GM21529 (cell line): Measurements from ENCODE around the gene VILL.
A peak's percentile ranks its signal among the peaks of the same experiment; 100 is the strongest.
"Not testable (repeated sequence)": the region's sequence is repeated elsewhere in the genome, so short reads cannot be mapped to it uniquely, and the experiment has no call there.

Source experiments
- ATAC-seq: cut with Tn5 transposase; IDR thresholded peaks from one replicate; pipeline ENCODE4 v1.9.1; 2021; ENCODE audit not compliant: unreplicated experiment

Gene VILL

DNA sequence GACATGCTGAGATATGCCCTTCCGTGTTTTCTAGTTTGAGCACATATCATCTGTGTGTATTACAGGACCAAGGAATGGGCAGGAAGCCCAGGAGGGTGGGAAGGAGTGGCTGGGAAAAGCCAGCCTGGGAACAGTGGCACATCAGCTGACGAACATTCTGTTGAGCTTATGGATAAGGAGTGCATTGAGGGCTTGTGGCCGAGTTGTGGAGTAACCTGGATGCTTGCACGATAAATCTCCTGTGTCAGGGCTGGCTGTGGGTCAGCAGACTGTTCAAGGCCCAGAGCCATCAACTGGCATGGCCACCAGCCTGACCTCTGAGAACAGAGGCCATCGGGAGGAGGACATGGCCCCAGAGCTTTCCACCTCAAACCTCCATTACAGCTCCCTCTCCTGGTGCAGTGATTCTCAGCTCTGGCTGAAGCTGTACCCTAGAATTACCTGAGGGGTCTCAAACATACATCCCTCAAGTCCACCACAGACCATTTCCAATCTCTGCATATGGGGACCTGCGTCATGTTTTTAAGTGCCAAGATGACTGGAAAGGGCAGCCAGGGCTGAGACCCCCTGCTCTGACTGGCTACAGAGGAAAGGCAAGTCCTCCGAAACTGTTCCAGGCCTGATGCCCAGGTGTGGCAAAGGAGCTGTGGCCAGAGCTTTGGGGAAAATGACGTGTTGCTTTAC is 4.8 kb upstream of the VILL start:
- ATAC-seq: no peak

- ATAC-seq: no peak
These were observed 3.9 kb upstream of the VILL start for GRCh38 chr3:37986479-37987314.

DNA sequence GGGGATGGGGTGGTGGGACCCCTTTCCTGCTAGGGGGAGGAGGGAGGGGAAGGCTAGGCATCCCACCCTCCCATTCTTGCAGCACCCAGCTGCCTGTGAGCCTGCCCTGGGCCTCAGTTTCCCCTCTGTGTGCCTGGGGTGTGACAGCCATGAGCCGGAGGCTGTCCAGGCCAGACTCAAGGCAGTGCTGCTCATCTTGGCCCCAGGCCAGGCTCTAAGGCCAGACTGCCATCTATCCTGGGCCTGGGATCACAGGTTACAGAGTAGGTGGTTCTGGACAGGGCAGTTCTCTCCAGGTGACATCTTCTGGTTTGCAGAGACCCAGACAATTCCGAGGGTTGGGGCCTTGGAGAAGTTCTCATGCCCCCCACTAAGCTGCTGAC is 3.3 kb upstream of the VILL start:
- ATAC-seq: no peak

GRCh38 chr3:37987751-37988179 is 2.8 kb upstream of the VILL start:
- ATAC-seq: no peak

GRCh38 chr3:37988376-37988775 is 2.2 kb upstream of the VILL start:
- ATAC-seq: not testable (repeated sequence)

DNA sequence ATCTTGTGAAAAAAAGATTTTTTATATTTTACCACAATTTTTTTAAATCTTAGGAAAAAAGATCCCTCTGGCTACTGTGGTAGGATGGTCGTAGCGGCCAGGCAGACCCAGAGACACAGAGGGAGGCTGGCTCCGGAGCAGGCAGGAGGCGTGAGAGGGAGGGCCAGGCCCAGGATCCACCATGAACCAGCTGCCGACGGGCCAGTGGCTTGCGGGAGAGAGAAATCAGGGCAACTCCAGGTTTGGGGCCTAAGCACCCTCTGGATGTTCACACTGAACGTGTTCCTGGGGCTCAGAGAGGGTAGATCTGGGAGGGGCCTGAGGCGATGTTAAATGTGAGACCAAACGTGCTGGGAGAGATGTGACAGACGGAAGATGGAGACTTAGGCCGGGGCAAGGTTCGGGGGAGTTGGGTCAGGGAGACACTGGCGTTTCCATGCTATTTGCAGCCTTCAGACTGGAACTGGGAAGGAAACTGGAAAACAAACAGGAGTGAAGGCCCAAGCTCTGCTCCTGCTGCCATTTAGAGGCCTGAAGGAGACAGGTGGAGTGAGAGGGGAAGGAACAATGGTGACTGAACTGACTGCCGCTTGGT is 1.6 kb upstream of the VILL start:
- ATAC-seq: no peak

GRCh38 chr3:37989821-37990480 is 635 bp upstream of the VILL start:
- no peak for ATAC-seq

DNA sequence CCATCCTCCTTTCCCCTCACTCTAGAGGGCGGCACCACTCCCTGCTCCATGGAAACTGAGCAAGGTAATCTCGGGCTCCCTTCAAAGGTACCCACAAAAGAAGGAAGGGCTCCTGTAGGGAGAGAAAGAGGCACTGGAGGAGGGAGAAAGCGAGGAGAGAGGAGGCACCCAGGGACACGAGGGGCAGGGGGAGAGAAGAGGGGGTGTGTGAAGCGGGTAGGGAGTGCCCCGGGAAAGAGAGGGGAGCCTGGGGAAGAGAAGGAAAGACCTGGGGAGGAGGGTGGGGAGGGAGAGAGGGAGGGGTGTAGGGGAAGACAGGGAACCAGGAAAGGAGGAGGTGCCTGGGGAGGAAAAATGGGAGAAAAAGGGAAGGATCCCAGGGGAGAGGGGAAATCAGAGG is 523 bp downstream of the VILL start:
- no peak for ATAC-seq

DNA sequence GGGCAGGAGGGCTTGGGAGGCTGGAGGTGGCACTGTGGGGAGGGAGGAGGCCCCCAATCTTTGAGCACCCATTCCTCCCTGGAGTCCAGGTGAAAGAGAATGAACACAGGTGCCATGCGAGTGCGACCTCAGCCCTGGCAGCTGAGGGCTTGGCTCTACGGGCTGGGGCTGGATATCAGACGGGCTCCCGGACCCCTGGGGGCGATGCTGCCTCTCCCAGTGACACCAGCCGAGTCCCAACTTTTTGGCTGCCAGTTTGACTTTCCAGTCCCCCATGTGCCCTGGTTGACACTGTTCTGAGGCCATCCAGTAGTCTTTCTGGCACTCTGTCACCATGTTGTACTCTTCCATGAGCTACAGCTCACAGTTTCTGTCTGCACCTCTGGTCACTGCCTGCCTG is 1.2 kb downstream of the VILL start:
- no peak for ATAC-seq

- ATAC-seq: no peak
These were observed 1.9 kb downstream of the VILL start for GRCh38 chr3:37992271-37993066.

DNA sequence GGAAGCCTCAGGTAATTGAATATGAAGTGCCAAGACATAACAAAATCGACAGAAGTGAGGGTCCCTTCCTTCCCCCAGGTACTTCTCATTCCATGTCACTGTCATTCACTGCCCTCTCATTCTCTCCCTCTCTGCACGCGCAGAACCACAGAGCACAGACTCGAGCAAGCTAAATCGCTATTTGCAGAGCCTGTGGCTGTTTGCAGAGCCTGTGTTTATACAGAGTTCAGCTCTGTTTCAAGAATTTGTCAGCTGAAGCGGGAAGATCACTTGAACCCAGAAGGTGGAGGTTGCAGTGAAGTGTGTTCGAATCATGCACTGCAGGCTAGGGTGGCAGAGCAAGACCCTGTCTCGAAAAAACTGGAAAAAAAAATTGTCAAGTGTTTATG is 2.5 kb downstream of the VILL start:
- no peak for ATAC-seq

- no peak for ATAC-seq
These were observed 2.9 kb downstream of the VILL start for GRCh38 chr3:37993460-37993819.

GRCh38 chr3:37993820-37994638 is 3.4 kb downstream of the VILL start:
- ATAC-seq: peak; percentile 64

GRCh38 chr3:37994639-37994972 is 4.0 kb downstream of the VILL start:
- peak; percentile 1 for ATAC-seq

DNA sequence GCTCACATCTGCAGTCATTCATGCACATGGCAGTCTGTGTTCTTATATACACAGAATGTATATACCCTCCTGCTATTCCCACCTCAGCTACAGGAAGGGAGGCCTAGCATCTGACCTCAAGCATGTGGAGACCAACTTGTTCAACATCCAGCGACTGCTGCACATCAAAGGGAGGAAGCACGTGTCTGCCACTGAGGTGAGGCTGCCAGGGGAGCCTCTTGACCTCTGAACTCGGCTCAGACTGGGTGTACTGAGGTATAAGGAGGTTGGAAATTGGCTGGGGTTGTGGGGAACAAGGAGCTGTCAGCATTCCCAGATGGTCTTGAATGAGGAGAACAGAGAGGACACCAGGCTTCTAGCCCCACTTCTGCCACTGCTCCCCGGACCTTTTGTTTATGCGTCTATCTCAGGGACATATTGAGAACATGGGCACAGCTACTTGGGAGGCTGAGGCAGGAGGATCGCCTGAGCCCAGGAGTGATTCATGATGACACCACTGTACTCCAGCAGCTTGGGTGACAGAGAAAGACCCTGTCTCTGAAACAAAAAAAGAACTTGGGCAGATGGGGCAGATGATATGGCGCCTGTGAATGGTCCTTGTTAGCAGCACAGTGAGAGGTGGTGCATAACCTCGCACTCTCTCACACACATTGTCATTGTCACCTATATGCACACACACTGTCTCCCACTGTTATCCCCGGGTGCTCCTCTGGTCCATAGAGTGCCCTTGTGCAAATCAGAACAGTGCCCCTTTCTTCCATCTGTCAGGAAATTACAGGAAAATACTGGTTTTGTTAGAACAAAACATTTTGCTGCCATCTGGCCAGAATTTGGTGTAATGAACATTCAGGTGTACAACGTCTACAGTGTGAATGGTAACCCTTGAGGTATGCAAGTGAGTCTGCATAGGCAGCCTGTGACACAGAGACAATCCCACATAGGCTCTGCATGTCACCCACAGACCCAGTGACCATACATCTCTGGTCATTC is 5.4 kb downstream of the VILL start:
- ATAC-seq: no peak

DNA sequence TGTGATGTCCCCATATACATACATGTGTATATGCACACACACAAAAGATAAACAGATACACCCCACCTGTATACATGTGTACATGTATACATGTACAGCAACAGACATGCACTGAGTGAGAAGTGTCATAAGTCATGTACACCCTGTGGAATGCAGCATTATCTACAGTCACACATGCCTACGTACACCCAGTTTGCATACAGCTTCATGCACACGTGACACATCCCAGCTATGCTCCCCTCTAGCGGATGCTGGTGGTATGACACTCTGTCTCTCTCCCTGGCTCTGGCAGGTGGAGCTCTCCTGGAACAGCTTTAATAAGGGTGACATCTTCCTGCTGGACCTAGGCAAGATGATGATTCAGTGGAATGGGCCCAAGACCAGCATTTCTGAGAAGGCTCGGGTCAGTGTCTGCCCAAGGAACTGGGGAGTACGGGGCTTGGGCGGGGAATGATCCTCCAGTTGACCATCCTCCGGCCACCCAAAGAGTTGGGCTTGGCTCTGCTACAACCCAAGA is 6.3 kb downstream of the VILL start:
- peak; percentile 45 for ATAC-seq

DNA sequence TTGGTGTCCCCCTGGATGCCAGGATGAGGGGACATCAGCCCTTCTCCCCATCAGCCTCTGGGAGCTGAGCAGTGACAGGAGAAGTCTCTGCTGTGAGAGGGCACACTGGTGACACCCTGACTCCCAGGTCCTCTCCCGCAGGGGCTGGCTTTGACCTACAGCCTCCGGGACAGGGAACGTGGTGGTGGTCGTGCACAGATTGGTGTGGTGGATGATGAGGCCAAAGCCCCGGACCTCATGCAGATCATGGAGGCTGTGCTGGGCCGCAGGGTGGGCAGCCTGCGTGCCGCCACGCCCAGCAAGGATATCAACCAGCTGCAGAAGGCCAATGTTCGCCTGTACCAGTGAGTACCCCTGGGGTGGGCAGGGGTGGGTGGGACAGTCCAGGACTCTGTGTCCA is 6.8 kb downstream of the VILL start:
- no peak for ATAC-seq

DNA sequence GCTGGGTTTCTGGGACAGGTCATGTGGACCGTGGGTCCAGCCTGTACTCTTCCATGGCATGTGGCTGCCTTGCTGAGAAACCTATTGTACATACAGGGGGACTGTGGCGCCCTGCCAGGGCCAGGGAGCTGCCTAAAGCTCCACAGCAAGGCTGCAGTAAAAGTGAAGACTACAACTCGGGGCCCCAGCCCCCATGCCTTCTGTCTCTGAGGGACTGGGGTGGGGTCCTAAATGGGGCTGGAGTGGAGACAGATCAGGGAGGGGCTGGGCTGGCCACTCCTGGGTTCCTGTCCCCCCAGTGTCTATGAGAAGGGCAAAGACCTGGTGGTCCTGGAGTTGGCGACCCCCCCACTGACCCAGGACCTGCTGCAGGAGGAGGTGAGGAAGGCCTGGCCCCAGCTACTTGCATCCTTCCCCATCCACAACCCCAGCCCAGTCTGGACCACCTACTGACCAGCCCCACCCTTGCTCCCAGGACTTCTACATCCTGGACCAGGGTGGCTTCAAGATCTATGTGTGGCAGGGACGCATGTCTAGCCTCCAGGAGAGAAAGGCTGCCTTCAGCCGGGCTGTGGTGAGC is 7.3 kb downstream of the VILL start:
- ATAC-seq: no peak
